GM15510 (cell line): Measurements from ENCODE around the gene LMO1.

Experiments
- POLR2A ChIP-seq: IDR thresholded peaks from 3 replicates; pipeline ENCODE4 v1.6.1; 2011; ENCODE audit warnings: borderline replicate concordance; ENCODE audit not compliant: insufficient read length; ENCODE audit errors: extremely low read depth

The LMO1 gene

GRCh38 chr11:8222820-8223512 lies 40.7 kb downstream of the LMO1 start:
- TF ChIP-seq POLR2A = no peak

- no peak for TF ChIP-seq POLR2A
Measured at GRCh38 chr11:8221917-8222495, 41.7 kb downstream of the LMO1 start.

GRCh38 chr11:8221046-8221723 lies 42.5 kb downstream of the LMO1 start:
- no peak for TF ChIP-seq POLR2A

GRCh38 chr11:8220261-8221045 lies 43.2 kb downstream of the LMO1 start:
- no peak for TF ChIP-seq POLR2A

GRCh38 chr11:8219257-8220021 lies 44.2 kb downstream of the LMO1 start:
- no peak for TF ChIP-seq POLR2A

GRCh38 chr11:8218840-8219239 lies 44.8 kb downstream of the LMO1 start:
- no peak for TF ChIP-seq POLR2A

GRCh38 chr11:8218409-8218808 lies 45.3 kb downstream of the LMO1 start:
- no peak for TF ChIP-seq POLR2A

GRCh38 chr11:8217926-8218325 lies 45.8 kb downstream of the LMO1 start:
- TF ChIP-seq POLR2A = no peak

GRCh38 chr11:8217136-8217535 lies 46.5 kb downstream of the LMO1 start:
- no peak for TF ChIP-seq POLR2A

- TF ChIP-seq POLR2A = no peak
Measured at GRCh38 chr11:8213376-8213775, 50.3 kb downstream of the LMO1 start.

GRCh38 chr11:8209208-8209807 lies 54.4 kb downstream of the LMO1 start:
- TF ChIP-seq POLR2A = no peak

- TF ChIP-seq POLR2A = no peak
Measured at GRCh38 chr11:8207080-8208000, 56.3 kb downstream of the LMO1 start.
